GM19455 (cell line): Measurements from ENCODE around the gene BUD13.

Experiments
- ATAC-seq: cut with Tn5 transposase; IDR thresholded peaks from one replicate; pipeline ENCODE4 v1.9.1; 2021; ENCODE audit not compliant: unreplicated experiment

The BUD13 gene

GRCh38 chr11:116720895-116721294 is 51.9 kb downstream of the BUD13 start:
- ATAC-seq, result no peak

GRCh38 chr11:116718955-116719501 is 53.8 kb downstream of the BUD13 start:
- ATAC-seq, result no peak

GRCh38 chr11:116716621-116717020 is 56.2 kb downstream of the BUD13 start:
- no peak for ATAC-seq

DNA sequence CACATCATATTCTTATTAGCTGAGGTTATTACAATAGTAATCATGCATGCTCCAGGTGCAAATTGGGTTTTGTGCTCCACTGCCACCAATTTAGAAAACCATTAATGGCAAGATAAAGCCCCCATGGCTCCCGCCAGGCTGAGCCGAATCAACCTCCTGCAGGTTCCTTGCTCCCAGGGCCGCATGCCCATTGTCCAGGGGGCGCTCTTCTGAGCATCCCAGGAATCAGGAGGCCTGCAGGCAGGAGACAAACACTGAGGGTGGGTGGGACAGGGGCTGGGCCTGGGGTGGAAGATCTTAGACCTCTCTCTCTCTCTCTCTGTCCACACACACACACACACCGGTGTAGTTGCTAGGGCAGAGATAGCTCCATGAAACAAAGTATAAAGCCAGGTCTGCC is 57.4 kb downstream of the BUD13 start:
- ATAC-seq, result no peak

GRCh38 chr11:116714902-116715301 is 57.9 kb downstream of the BUD13 start:
- no peak for ATAC-seq

GRCh38 chr11:116712428-116712827 is 60.4 kb downstream of the BUD13 start:
- ATAC-seq, result no peak

- ATAC-seq, result no peak
Observed at GRCh38 chr11:116710762-116711161, 62.0 kb downstream of the BUD13 start.

DNA sequence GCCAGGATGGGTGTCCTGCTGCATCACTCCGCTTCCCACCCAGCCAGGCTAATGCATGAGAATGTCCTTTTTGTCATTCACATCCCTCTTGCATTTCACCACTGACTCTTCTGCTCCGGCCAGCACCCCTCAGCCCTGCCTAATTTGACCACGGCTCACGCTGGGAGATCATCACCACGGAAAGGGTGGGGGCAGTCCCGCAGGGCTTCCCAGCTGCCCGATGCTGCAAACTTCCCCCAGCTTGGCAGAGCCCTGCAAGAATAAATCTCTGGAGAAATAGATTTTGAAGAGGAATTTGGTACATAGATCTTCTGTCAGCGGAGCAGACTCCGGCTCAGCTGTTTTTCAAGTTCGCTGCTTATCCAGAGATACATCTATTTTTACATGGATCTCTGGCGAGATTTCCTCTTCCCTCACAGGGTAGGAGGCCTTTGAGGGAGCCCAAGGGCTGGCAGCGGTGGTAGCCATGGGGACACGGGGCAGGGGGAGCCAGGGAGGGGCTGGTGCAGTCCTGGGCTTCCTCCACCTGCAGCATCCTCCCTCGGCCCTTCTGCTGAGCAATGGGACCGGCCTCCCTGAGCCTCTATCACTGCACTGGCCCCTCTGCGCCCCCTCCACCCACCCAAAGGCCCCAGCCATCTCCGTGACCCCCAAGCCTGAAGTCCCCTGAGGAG is 62.6 kb downstream of the BUD13 start:
- no peak for ATAC-seq

- no peak for ATAC-seq
Observed at GRCh38 chr11:116707746-116708145, 65.0 kb downstream of the BUD13 start.

GRCh38 chr11:116707161-116707629 is 65.6 kb downstream of the BUD13 start:
- ATAC-seq, result no peak

- no peak for ATAC-seq
Observed at GRCh38 chr11:116703421-116703820, 69.4 kb downstream of the BUD13 start.

DNA sequence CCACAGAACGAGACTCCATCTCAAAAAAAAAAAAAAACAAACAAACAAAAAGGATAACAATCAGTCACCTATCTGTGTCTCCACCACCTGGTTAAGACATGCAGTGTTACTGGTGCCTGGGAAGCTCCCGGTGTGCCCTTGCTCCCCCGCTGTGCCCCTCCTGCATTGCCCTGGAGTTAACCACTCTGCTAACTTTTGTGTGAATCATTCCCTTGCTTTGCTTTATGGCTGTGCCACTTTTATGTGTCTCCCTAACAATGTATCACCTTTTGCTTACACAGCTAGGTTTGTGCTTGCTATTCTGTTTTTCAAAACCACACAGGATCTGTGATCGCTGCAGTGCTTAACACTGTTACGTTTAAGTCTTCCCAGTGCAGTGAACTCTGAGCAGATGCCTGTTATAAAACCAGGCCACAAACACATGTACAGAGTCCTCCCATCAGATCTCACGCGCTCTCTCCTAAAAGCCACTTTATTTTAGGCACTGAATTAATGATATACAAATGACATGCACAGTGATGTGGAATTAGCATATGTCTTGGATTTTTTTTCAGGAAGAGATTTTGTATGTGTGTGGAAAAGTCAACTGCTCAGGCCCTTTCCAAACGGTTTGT is 69.9 kb downstream of the BUD13 start:
- ATAC-seq, result no peak

DNA sequence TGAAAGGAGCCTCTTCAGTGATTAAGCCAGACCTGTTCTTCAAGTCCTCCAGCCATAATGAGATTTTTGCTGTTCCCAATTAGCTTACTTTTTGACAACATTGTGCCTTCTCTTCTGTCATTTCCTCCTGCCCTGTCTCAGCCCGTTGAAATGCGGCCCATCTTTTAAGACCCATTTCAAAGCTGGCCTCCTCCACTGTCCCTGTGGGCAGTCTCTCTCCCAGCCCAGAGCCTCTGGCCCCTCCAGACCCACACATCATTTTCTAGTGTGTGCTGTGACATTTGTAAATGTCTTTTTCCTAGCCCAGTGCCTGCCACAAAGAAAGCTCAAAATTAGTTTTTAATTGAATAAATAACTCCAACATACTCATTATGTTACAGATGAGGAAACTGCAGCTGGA is 70.9 kb downstream of the BUD13 start:
- no peak for ATAC-seq

GRCh38 chr11:116701297-116701801 is 71.4 kb downstream of the BUD13 start:
- no peak for ATAC-seq

DNA sequence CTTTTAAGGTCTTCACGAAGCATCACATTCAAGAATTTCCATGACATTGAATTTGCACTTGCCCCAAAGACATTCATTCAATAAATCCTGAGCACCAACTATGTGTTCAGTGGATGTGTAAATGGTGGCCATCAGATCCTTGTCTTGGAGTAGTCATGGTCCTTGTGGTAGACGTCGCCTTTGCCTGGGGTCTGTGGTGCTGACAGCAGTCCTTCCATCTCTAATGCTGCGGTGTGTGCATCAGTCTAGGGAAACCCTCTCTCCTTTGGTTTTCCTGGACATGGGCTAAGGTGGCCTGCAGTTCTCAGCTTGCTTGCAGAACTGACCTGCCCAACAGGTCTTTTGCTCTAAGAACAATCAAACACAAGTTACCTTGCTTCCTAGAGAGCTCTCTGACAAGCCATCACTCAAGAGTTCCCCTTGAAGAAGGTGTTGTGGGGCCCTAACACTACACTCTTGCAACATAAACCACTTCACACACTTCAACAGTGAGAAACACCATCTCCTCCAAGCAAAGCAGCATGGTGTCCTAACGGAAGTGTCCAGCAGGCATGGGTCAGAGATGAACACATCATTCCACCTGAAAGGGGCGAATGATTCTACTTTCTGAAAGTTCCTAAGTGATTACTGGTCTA is 72.1 kb downstream of the BUD13 start:
- ATAC-seq, result no peak
